GM19025 (cell line): ENCODE measurements around the gene FHOD1.

Source experiments
- ATAC-seq: cut with Tn5 transposase; IDR thresholded peaks from one replicate; pipeline ENCODE4 v1.9.1; 2021; ENCODE audit warnings: mild to moderate bottlenecking, low read depth, moderate library complexity; ENCODE audit not compliant: unreplicated experiment

FHOD1 gene

DNA sequence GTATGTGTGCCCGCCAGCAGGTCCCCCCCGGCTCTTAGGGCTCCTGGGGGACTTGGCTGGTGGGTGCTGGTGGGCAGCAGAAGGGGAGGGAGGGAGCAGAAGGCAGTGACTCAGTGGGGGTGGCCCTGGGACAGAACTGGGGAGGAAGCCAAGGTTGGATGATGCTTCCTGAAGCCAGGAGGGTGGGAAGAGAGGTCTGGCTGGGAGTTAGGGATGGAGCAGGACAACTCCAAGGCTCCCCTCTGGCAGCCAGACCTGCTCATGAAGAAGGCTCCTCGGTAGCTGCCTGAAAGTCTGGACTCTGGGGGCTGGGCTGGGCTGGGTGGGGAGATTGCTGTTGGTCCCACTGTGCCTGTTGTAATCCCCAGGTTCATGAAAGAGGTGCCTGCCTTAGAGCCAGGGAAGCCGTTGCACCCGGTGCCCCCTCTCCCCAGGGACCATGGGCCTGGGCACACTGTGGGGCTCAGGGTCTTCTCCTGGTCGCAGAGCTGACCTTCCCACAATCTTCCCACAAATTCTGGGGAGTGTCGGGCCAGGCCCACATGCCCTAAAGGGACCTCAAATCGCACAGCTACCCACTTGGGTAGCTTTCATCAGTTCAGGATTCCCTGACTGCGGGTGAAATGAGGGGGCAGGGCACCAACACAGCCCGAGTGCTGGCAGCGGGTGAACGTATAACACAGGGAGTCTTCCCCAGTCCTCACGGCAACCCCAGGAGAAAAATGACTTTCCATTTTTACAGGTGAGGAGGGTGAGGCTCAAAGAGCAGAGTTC is 30.9 kb upstream of the FHOD1 start:
- ATAC-seq = no peak

- ATAC-seq = no peak
Observed at GRCh38 chr16:67277294-67277998, 30.2 kb upstream of the FHOD1 start.

DNA sequence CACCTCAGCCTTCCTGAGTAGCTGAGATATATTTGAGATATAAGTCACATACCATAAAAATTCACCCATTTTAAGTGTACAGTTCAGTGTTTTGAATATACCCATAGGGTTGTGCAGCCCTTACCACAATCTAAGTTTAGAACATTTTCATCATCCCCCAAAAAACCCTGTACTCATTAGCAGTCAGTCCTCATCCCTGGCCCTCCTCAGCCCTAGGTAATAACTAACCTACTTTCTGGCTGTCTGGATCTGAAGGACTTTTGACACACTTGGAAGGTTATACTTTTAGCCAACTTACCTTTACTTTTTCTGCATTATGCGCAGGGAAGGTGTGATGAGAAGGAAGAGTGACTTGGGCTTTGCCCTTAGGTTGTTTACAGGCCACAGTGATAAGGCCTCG is 28.0 kb upstream of the FHOD1 start:
- ATAC-seq = no peak

DNA sequence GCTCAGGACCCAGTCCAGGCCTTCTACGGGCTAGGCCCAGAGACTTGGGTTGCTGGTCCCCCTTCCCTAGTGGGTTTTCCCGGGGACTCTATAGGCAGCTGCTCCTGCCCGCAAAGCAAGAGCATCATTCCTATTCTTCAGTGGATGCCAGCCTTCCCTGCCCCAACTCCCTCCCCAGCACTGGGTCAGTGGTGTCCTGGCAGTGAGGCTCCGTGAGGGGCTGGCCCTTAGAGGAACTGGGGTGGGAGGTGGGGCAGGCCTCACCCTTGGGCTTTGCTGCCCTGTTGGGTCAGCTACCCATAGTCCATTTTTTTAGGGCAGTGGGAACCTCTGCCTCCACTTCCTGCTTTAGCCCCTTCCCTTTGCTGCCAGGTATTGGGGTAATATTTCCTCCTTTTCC is 24.2 kb upstream of the FHOD1 start:
- ATAC-seq = no peak

DNA sequence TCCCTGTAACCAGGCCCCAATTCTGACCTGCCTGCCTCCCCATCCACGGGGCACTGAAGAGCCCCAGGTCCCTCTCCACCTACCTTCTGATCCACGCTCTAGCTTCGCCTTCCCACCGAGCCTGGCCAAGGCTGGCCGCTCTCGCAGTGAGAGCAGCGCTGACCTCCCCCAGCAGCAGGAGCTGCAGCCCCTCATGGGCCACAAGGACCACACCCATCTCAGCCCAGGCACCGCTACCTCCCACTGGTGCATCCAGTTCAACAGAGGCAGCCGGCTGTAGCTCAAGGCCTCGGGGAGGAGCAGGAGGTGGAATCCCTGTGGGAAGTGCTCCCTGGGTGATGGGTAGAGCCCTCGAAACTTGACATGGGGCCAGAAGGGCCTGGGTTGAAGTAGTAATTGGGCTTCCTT is 23.7 kb upstream of the FHOD1 start:
- ATAC-seq = no peak

GRCh38 chr16:67269766-67270165 is 22.5 kb upstream of the FHOD1 start:
- no peak for ATAC-seq

GRCh38 chr16:67268136-67268579 is 20.9 kb upstream of the FHOD1 start:
- ATAC-seq = no peak

DNA sequence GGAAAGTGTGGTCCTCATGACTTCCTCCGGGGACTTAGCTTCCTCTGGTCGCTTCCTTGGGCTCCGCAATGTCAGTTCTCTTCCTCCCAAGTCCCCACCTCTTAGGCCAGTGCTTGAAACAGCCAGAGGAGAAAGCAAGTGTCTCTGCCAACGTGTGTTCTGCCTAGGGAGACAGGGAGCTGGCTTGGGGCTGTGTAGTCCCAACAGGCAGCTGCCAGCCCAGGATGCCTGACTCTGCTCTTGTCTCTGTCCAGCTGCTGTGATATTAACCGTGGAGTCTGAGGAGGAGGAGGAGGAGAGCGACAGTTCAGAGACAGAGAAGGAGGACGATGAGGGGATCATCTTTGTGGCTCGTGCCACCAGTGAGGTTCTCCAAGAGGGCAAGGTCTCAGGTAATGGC is 18.6 kb upstream of the FHOD1 start:
- ATAC-seq = no peak

- ATAC-seq = no peak
Observed at GRCh38 chr16:67264866-67265265, 17.6 kb upstream of the FHOD1 start.

- no peak for ATAC-seq
Observed at GRCh38 chr16:67264277-67264676, 17.0 kb upstream of the FHOD1 start.

GRCh38 chr16:67263201-67263600 is 15.9 kb upstream of the FHOD1 start:
- ATAC-seq = no peak

DNA sequence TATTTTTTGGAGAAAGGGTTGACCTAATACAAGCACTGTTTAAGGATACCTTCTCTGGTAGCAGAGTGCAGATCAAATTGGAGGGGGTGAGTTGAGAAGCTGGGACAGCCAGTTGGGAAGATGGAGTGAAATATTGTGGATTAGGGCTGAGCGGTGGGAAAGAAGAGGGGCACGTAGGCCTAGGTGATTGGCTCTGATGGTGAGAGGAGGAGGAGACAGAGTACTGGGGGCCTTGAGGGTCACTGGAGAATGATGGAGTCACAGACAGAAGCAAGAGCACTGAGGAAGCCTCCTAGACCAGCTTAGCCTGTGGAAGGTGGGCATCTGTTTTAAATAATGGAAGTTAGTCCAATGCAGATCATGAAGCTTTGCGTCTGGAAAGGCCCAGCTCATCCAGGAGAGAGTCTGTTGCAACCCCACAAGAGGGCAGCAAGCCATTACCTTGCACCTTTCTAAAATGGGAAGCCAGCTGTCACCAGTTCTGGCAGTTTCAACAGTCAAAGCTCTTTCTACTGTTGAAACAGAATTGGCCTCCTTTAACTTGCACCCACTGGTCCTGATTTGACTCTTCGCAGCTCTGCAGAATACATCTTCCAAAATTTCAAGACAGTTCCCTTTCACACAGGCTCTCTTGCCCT is 13.3 kb upstream of the FHOD1 start:
- no peak for ATAC-seq

DNA sequence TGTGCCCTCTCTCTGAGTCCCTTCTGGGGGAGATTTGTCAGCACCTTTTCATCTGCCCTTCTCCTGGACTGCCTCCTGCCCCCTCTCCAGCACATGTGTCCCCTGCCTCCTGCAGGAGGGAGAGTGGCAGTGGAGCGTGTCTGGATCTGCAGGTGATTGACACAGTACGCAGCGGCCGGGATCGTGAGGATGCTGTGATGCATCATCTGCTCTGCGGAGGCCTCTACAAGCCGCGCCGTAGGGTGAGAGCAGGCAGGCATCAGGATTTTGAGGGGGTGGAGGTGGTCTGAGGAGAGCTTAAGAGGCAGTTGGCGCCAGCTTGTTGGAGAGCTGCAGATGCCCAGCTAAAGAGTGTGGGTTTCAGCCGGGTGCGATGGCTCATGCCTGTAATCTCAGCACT is 12.4 kb upstream of the FHOD1 start:
- no peak for ATAC-seq

DNA sequence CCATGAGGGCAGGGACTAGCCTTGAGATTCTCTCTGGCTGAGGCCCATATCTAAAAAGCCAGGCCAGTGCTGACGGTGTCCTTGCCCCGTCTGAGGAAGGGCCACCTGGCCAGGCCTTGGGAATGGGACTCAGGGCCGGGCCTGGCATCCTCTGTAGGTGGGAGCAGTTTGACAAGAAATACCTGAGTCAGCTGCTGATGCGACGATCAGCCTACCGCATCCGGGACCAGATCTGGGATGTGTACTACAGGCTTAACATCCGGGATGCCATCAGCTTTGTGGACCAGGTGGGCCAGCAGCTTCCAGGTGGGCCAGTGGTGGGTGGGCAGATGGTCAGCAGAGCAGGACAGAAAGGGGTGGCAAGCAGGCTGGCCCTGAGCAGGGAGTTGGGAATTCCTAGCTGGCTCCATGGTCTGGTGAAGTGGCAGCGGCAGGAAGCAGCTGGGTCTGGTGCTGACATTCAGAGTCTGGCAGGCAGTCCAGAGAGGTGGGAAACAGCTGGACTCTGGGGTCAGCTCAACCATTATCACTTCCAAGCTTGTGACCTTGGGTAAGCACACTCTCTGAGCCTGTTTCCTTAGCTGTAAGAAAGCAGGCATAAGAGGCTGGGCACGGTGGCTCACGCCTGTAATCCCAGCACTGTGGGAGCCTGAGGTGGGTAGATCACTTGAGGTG is 11.0 kb upstream of the FHOD1 start:
- ATAC-seq = no peak

DNA sequence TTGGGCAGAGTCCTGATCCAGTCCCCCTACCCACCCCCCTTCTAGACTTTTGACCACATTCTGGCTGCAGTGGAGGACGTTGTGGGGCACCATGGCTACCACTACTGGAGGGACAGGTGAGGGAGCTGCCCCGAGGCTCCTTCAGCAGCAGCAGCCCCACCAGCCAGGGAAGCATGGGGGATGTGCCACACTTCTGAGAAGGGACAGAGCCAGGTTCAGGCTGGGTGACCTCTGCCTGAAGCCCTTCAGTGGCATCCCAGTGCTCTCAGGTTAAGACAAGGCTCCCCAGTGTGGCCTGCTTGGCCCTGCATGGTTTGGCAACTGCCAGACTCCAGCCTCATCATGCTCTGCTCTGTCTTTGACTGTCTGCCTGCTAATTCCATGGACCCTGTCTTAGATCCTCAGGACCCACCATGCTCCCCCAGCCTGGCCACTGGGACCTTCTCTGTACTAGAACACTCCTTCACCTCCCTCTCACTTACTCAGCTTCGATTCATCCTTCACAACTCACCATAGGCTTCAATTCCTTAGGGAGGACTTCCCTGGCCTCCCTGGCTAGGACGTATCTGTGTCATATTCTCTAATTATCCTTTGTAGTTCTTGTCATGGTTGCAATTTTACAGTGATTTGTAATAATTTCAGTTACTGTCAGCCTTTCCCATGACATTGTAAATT is 10.3 kb upstream of the FHOD1 start:
- no peak for ATAC-seq

DNA sequence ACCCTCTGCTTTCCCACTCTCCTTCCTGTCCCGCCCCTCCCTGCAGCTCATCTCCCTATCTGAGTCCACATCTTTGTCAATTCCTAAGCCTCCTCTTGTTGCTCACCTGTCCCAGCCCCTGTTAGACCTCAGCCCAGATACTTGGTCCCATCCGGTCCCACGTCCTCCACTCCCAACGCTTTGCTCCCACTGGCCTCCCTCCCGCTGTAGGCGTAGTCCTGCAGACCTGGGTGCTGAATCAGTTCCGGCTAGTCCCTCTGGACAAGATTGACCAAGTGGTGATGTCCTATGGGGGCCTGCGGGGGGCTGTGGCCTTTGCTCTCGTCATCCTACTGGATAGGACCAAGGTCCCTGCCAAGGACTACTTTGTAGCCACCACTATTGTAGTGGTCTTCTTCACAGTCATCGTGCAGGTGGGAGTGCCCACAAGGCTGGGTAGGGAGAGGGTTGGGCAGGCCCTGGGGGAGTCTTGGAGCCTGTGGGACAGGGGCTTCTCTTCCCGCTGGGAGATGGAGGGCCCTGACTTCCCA is 9.5 kb upstream of the FHOD1 start:
- ATAC-seq = no peak

DNA sequence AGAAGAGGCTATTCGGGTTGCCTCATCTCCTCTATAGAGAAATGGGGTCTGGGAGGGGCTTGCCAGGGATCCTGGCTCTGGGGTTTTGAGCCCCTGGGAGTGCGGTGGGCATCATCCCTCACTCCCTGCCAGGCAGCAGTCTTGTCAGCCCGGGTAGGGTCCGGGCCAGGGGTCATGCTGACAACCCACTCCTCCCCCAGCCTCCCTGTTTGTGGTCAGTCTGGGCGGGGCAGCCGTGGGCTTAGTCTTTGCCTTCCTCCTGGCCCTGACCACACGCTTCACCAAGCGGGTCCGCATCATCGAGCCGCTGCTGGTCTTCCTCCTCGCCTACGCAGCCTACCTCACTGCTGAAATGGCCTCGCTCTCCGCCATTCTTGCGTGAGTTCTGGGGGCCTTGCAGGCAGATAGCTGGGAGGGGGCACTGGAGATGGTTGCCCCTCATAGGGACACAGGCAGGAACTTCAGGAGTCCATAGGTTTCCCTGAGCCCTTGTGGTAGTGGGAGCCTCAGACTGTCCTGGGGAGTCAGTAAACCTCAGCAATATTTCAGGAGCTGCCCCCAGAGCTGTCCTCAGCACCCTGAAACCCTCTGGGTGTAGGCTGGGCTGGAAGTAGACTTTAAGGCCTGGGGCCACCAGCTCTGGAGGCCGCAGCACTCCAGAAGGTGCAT is 8.4 kb upstream of the FHOD1 start:
- no peak for ATAC-seq

DNA sequence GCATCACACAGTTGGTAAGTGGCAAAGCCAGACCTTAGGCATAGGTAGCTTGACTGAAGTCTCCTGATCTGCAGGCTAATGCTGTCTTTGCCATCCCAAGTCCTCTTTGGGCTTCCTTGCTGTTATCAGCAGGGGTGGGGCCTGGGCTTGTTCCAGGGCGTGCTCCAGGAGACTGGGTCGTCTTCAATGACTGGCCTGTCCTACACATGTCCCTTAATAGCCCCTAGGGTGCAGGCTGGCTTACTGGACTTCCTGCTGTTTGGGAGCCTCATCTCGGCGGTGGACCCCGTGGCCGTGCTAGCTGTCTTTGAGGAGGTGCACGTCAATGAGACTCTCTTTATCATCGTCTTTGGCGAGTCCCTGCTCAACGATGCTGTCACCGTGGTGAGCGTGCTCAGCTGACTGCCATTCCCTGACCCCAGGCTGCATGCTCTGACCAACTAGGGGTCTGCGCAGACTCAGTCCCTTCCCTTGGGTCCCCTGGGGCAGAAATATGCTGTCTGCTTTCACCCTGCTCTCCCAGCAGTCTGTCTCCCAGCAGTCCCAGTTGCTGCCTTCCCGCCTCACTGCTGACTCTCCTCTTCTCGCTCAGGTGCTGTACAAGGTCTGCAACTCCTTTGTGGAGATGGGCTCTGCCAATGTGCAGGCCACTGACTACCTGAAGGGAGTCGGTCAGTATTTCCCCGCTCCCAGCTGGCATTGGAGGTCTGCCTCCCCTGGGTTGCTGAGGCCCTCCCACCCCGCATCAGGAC is 7.7 kb upstream of the FHOD1 start:
- no peak for ATAC-seq
